ENCODE data around the gene ACBD5.

Gene ACBD5

DNA sequence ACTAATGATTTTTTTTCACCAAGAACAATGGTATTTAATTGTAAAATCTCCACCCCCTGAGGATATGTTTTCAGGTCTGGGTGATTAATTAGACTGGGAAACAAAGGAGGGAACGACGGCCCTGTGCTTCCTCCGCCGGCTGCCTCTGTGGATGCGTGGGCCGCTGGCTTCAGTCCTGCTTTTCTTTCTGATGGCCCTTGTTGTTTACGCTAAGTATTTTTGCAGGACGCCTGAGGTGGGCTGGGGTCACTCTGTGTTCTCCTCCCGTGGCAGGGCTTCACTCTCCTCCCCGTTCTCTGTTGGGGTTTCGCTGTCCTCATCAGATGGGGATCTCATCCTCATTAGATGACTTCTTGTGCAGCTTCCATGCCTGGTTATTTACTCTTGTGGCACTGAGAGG, 5.2 kb upstream of the ACBD5 start:
- no peaks in the 10 kb centered on the region; the same call in 1 of the 2 replicates for H3K36me3 ChIP-seq (ENCODE audit: insufficient read depth, low read length)
- H3K27ac ChIP-seq (ENCODE audit: low read depth, low read length, poor library complexity, severe bottlenecking) = no peak overlapping the region
- H3K9ac ChIP-seq (ENCODE audit: low read length) = no peak overlapping the region
- no peaks in the 10 kb centered on the region for H3K9me3 ChIP-seq (ENCODE audit: low read length)
- H3F3A ChIP-seq (ENCODE audit: insufficient read depth, low read length) = peaks cover 13% of the 10 kb centered on the region; the same call in 1 of the 2 replicates
- H3K4me2 ChIP-seq (ENCODE audit: low read length) = no peak overlapping the region
- H3K27me3 ChIP-seq (ENCODE audit: insufficient read depth, low read length) = no peaks in the 10 kb centered on the region
- no peaks in the 10 kb centered on the region for H3K9me2 ChIP-seq (ENCODE audit: low read depth, low read length)
- H3K79me2 ChIP-seq (ENCODE audit: insufficient read depth, low read length) = no peaks in the 10 kb centered on the region
- H3K4me1 ChIP-seq (ENCODE audit: insufficient read depth, low read length, severe bottlenecking) = peaks cover 20% of the 10 kb centered on the region
- no peak for TF ChIP-seq EZH2 (IDR thresholded peaks at IDR 0.05; ENCODE audit: borderline replicate concordance, low read length)
- TF ChIP-seq, protein P1, sequence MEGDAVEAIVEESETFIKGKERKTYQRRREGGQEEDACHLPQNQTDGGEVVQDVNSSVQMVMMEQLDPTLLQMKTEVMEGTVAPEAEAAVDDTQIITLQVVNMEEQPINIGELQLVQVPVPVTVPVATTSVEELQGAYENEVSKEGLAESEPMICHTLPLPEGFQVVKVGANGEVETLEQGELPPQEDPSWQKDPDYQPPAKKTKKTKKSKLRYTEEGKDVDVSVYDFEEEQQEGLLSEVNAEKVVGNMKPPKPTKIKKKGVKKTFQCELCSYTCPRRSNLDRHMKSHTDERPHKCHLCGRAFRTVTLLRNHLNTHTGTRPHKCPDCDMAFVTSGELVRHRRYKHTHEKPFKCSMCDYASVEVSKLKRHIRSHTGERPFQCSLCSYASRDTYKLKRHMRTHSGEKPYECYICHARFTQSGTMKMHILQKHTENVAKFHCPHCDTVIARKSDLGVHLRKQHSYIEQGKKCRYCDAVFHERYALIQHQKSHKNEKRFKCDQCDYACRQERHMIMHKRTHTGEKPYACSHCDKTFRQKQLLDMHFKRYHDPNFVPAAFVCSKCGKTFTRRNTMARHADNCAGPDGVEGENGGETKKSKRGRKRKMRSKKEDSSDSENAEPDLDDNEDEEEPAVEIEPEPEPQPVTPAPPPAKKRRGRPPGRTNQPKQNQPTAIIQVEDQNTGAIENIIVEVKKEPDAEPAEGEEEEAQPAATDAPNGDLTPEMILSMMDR (IDR thresholded peaks at IDR 0.05; ENCODE audit: low read length) = no peak
- H2AFZ ChIP-seq (ENCODE audit: low read length) = no peak overlapping the region
- no peak overlapping the region for H3K4me3 ChIP-seq (ENCODE audit: low read depth, low read length, poor library complexity, severe bottlenecking)
- no peaks in the 10 kb centered on the region for H4K20me1 ChIP-seq (ENCODE audit: insufficient read depth, low read length)

DNA sequence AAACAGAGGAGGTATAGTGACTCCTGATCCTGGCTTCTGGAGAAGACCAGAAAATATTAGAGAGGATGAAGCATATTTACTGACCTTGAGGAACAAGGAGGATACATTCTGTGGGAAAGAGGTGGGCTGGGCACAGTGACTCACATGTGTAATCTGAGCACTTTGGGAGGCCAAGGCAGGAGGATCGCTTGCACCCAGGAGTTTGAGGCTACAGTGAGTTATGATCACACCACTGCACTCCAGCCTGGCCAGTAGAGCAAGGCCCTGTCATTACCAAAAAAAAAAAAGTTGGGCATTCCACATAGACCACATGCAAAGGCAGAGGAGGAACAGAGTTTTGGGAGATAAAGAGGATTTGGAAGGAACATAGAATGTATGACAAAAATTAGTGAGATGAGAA, 4.4 kb upstream of the ACBD5 start:
- H3K27ac ChIP-seq (ENCODE audit: low read depth, low read length, poor library complexity, severe bottlenecking) = no peak overlapping the region
- no peaks in the 10 kb centered on the region for H3K9me3 ChIP-seq (ENCODE audit: low read length)
- H3K27me3 ChIP-seq (ENCODE audit: insufficient read depth, low read length) = no peaks in the 10 kb centered on the region
- TF ChIP-seq, protein P1 (IDR thresholded peaks at IDR 0.05; ENCODE audit: low read length) = no peak
- no peak for TF ChIP-seq EZH2 (IDR thresholded peaks at IDR 0.05; ENCODE audit: borderline replicate concordance, low read length)
- no peak overlapping the region for H3K4me3 ChIP-seq (ENCODE audit: low read depth, low read length, poor library complexity, severe bottlenecking)
- H3F3A ChIP-seq (ENCODE audit: insufficient read depth, low read length) = peaks cover 13% of the 10 kb centered on the region; the same call in 1 of the 2 replicates
- H3K9me2 ChIP-seq (ENCODE audit: low read depth, low read length) = no peaks in the 10 kb centered on the region
- H3K9ac ChIP-seq (ENCODE audit: low read length) = no peak overlapping the region
- no peaks in the 10 kb centered on the region for H3K79me2 ChIP-seq (ENCODE audit: insufficient read depth, low read length)
- no peaks in the 10 kb centered on the region for H4K20me1 ChIP-seq (ENCODE audit: insufficient read depth, low read length)
- no peak overlapping the region for H2AFZ ChIP-seq (ENCODE audit: low read length)
- no peak overlapping the region for H3K4me2 ChIP-seq (ENCODE audit: low read length)
- H3K36me3 ChIP-seq (ENCODE audit: insufficient read depth, low read length) = no peaks in the 10 kb centered on the region; the same call in 1 of the 2 replicates
- peaks cover 20% of the 10 kb centered on the region for H3K4me1 ChIP-seq (ENCODE audit: insufficient read depth, low read length, severe bottlenecking)

DNA sequence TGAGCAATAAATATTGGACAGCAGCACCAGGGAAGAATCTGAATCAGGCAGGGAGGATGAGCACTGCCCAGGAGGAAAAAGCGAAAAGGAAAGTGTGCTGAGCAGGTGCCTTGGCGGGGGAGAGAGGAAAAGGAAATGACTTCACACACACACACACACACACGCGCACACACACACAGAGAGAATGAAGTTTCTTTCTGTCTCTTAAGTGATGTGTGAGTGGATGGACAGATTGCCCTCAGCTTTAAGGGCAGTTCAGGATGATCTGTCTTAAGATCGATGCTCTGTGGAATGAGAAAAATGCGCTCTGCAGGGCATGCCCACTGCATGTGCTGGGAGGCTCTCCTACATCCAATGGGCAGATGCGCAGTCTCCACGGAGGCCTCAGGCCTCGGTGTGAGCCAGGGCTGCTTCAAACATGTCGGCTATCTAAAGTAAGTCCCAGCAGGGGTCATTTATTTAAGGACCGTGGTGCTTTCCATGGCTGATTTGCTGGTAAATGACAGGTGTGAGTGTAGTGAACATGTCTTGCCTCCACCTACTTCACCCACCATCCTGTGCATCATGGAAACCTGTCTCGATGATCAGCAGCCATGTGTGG, 2.5 kb upstream of the ACBD5 start:
- Histone ChIP-seq H3K27ac (ENCODE audit: low read depth, low read length, poor library complexity, severe bottlenecking) (peak overlapping the region; percentile 99), H3K27me3 (ENCODE audit: insufficient read depth, low read length) (no peaks in the 10 kb centered on the region), H3K36me3 (ENCODE audit: insufficient read depth, low read length) (peaks cover 4% of the 10 kb centered on the region; the same call in 1 of the 2 replicates), H3K9me3 (ENCODE audit: low read length) (no peaks in the 10 kb centered on the region), H3K4me2 (ENCODE audit: low read length) (peak overlapping the region; percentile 96), H3K9ac (ENCODE audit: low read length) (peak overlapping the region; percentile 94), H3K79me2 (ENCODE audit: insufficient read depth, low read length) (peaks cover 14% of the 10 kb centered on the region), H3F3A (ENCODE audit: insufficient read depth, low read length) (peaks cover 13% of the 10 kb centered on the region; the same call in 1 of the 2 replicates), H4K20me1 (ENCODE audit: insufficient read depth, low read length) (no peaks in the 10 kb centered on the region), H3K9me2 (ENCODE audit: low read depth, low read length) (no peaks in the 10 kb centered on the region), H3K4me3 (ENCODE audit: low read depth, low read length, poor library complexity, severe bottlenecking) (peak overlapping the region; percentile 73), H2AFZ (ENCODE audit: low read length) (no peak overlapping the region), H3K4me1 (ENCODE audit: insufficient read depth, low read length, severe bottlenecking) (peaks cover 33% of the 10 kb centered on the region)
- TF ChIP-seq EZH2 (IDR thresholded peaks at IDR 0.05; ENCODE audit: borderline replicate concordance, low read length) = no peak
- TF ChIP-seq, protein P1 (IDR thresholded peaks at IDR 0.05; ENCODE audit: low read length) = no peak

All from OCI-LY1 (cell line).